ENCODE measurements around the gene SGK1. TPM values are rescaled to one million over a fixed set of nuclear protein-coding genes. Genes with fewer than 3 reads are reported as not detected.

Gene SGK1
- total and polyA plus RNA-seq, 8 donors = 26.6 to 236 (median 82.1) TPM

DNA sequence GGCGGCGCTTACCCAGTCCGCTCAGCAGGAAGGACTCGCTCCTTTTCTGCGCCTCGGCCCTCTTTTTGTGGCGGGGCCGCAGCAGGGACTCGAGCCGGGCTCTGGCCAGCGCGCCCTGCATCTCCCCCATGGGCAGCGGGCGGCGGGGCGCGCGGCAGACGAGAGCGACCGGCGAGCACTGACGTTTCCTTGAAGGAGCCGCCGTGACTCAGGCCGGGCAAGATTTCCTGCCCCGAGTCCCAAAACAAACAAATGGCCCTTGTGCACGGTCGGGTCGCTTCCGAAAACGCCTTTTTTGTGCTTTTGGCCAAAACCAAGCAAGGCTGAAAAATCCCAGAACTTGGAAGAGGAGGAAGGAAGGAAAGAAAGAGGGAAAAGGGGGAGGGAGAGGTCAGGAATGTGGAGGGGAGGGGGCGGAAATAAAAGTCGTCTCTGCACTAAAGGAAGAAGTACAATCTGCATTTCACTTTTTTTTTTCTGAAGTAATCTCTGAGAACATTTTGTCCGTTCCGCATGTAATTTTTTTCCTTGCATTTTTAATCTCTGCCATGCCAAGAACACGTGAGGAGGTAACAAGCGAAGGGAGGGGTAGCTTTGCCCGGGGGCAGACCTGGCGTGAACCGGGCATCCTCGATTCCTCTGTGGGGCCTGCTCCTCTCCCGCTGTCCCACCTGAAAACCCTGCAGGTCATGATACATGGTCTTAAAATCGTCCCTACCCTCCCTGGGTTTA, 142.2 kb downstream of the SGK1 start:
- no peaks in the 10 kb centered on the region for H3K27me3 ChIP-seq
- peak; percentile 55 for ATAC-seq
- intact Hi-C loops (cut with DNase I) = loop anchor here in 1 of 2 donors (5.0 to 10.0 kb wide), 3 partner anchors 339 to 552 kb away; no protein-coding TSS in a partner anchor
- peak overlapping the region; percentile 69 to 76 for H3K4me3 ChIP-seq
- peaks cover 0 to 62% of the 10 kb centered on the region in 2 donors for H3K4me1 ChIP-seq
- H3K27ac ChIP-seq = peak overlapping the region; percentile 99 to 100
- DNase-seq = peak in 3 of 4 donors; percentile 48 to 94 (median 74)
- TF ChIP-seq CTCF (IDR thresholded peaks at IDR 0.05) = no peak
- no peaks in the 10 kb centered on the region for H3K9me3 ChIP-seq
- H3K36me3 ChIP-seq = peaks cover 0 to 32% of the 10 kb centered on the region in 2 donors

DNA sequence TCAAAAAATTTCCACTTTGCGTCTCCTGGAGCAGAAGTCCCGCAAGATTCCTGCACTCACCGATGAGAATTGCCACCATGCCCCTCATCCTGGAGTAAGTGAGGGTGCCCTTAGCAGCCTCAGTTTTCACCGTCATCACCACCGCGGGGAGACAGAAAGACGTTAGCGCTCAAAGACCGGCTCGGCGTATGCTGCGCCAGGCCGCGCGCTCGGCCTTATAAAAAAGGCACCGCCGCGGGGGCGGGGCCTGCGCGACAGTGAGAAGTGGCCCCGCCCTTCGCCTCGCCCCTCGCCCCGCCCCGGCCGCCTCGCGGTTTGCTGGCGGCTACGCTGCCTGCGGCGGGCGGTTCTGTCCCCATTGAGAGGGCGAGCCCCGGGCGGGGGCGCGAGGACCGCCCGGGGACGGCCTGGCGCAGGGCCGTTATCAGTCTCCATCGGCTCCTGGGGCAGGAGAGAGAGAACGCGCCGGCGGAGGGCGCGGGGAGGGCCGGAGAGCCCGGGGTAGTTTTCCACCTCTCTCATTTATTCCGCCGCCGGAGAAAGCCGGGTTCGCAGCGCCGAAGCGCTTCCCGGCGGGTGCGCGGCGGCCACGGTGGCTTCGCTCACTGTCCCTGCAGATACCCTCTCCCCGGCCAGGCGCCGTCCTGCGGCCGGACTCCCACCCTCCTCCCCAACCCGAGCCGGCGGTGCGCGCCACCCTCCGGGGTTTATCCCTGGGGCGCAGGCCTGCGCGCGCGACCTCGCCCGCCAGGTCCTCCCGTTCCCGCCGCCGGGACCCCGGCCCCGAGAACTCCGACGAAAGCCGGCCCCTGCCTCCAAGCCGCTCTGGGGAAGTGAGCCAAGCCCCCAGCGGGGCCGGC, 143.0 kb downstream of the SGK1 start:
- Histone ChIP-seq H3K4me3 (peak overlapping the region; percentile 69 to 76), H3K27ac (peak overlapping the region; percentile 99 to 100), H3K27me3 (no peaks in the 10 kb centered on the region), H3K4me1 (peaks cover 3 to 70% of the 10 kb centered on the region in 2 donors), H3K9me3 (no peaks in the 10 kb centered on the region), H3K36me3 (peaks cover 0 to 40% of the 10 kb centered on the region in 2 donors)
- no peak for TF ChIP-seq CTCF (IDR thresholded peaks at IDR 0.05)
- intact Hi-C loops (cut with DNase I) = loop anchor here in 1 of 2 donors (5.0 to 10.0 kb wide), 4 partner anchors 340 to 647 kb away; no protein-coding TSS in a partner anchor
- ATAC-seq = peak; percentile 89
- DNase-seq = peak; percentile 86 to 99 (median 94)

- peak; percentile 51 for ATAC-seq
- H3K36me3 ChIP-seq = peaks cover 0 to 48% of the 10 kb centered on the region in 2 donors
- peak overlapping the region; percentile 69 to 76 for H3K4me3 ChIP-seq
- H3K4me1 ChIP-seq = peaks cover 3 to 70% of the 10 kb centered on the region in 2 donors
- intact Hi-C loops (cut with DNase I) = loop anchor here in 1 of 2 donors (5.0 to 10.0 kb wide), 2 partner anchors 341 to 648 kb away; no protein-coding TSS in a partner anchor
- peak overlapping the region; percentile 99 to 100 for H3K27ac ChIP-seq
- peak; percentile 80 to 88 for TF ChIP-seq CTCF (IDR thresholded peaks at IDR 0.05)
- no peaks in the 10 kb centered on the region for H3K9me3 ChIP-seq
- peak in 3 of 4 donors; percentile 79 to 83 (median 82) for DNase-seq
- H3K27me3 ChIP-seq = no peaks in the 10 kb centered on the region
Measured at GRCh38 chr6:134173936-134174671, 143.8 kb downstream of the SGK1 start.

GRCh38 chr6:134173366-134173725, 144.6 kb downstream of the SGK1 start:
- intact Hi-C loops (cut with DNase I) = loop anchor here in 1 of 2 donors (5.0 to 10.0 kb wide), 2 partner anchors 341 to 649 kb away; no protein-coding TSS in a partner anchor
- TF ChIP-seq CTCF (IDR thresholded peaks at IDR 0.05) = no peak
- no peak for ATAC-seq
- DNase-seq = no peak
- H3K9me3 ChIP-seq = no peaks in the 10 kb centered on the region
- H3K27me3 ChIP-seq = no peaks in the 10 kb centered on the region
- H3K4me1 ChIP-seq = peaks cover 3 to 67% of the 10 kb centered on the region in 2 donors
- H3K4me3 ChIP-seq = peak overlapping the region; percentile 69 to 76
- peak overlapping the region; percentile 99 to 100 for H3K27ac ChIP-seq
- H3K36me3 ChIP-seq = peaks cover 0 to 56% of the 10 kb centered on the region in 2 donors

All from left lung (tissue), 10 donors.